Bronchial epithelial cell (primary cell): ENCODE measurements around the gene CD46. TPM values are rescaled to one million over a fixed set of nuclear protein-coding genes. Genes with fewer than 3 reads are reported as not detected.
A peak's percentile ranks its signal among the peaks of the same experiment; 100 is the strongest.
"Not testable (repeated sequence)": the region's sequence is repeated elsewhere in the genome, so short reads cannot be mapped to it uniquely, and the experiment has no call there.

Source experiments
- DNase-seq: peaks from one replicate; pipeline ENCODE4 v3.0.0-alpha.2; 2010; ENCODE audit warnings: low read depth
- FAIRE-seq: peaks from 2 replicates; lab custom pipeline; 2011; peaks lifted over from hg19 to GRCh38; lab: Jason Lieb, UNC
- H3K27me3 ChIP-seq: 2 replicates; pipeline ENCODE4 v1.5.1; 2011; ENCODE audit warnings: low read length; ENCODE audit not compliant: control insufficient read depth, insufficient read depth
- H3K36me3 ChIP-seq: 2 replicates; pipeline ENCODE4 v1.5.1; 2011; ENCODE audit warnings: low read length; ENCODE audit not compliant: control insufficient read depth, insufficient read depth
- H3K4me3 ChIP-seq: 2 replicates; pipeline ENCODE4 v1.5.1; 2011; ENCODE audit warnings: mild to moderate bottlenecking, low read depth, low read length, control low read depth
- CTCF ChIP-seq: IDR thresholded peaks from 2 replicates; pipeline ENCODE4 v1.5.1; 2011; ENCODE audit warnings: mild to moderate bottlenecking, moderate library complexity, low read length, control low read depth, inconsistent platforms; ENCODE audit not compliant: insufficient read depth, severe bottlenecking
- total RNA-seq: library from RNA; depleted of rRNA; stranded (reverse); fragments of >200 nt; gene quantifications from 2 replicates; pipeline ENCODE4 v1.2.1, GENCODE V29; 2014

The CD46 gene
- total RNA-seq, 1 donor from 2014 or later, result 128 TPM

GRCh38 chr1:207719234-207719633 is 32.6 kb upstream of the CD46 start:
- Histone ChIP-seq H3K4me3 (no peak overlapping the region), H3K27me3 (no peaks in the 10 kb centered on the region), H3K36me3 (no peaks in the 10 kb centered on the region)
- no peak for FAIRE-seq
- no peak for DNase-seq
- TF ChIP-seq CTCF, result no peak

- DNase-seq, FAIRE-seq, H3K36me3 ChIP-seq, H3K27me3 ChIP-seq, H3K4me3 ChIP-seq: not testable (repeated sequence)
Observed at GRCh38 chr1:207728200-207728858, 23.5 kb upstream of the CD46 start.

- not testable (repeated sequence) for FAIRE-seq, H3K36me3 ChIP-seq, H3K27me3 ChIP-seq, H3K4me3 ChIP-seq, DNase-seq
Observed at GRCh38 chr1:207737503-207738157, 14.2 kb upstream of the CD46 start.

- H3K4me3 ChIP-seq, DNase-seq, H3K27me3 ChIP-seq, FAIRE-seq, H3K36me3 ChIP-seq: not testable (repeated sequence)
Observed at GRCh38 chr1:207738158-207738659, 13.6 kb upstream of the CD46 start.

GRCh38 chr1:207740207-207740606 is 11.6 kb upstream of the CD46 start:
- TF ChIP-seq CTCF, result no peak
- DNase-seq (peak; percentile 67), FAIRE-seq (no peak)
- Histone ChIP-seq H3K27me3 (no peaks in the 10 kb centered on the region), H3K4me3 (no peak overlapping the region), H3K36me3 (no peaks in the 10 kb centered on the region)

GRCh38 chr1:207742850-207743555 is 8.9 kb upstream of the CD46 start:
- no peak for TF ChIP-seq CTCF
- DNase-seq (no peak), FAIRE-seq (no peak)

GRCh38 chr1:207744000-207744534 is 7.8 kb upstream of the CD46 start:
- TF ChIP-seq CTCF, result no peak
- DNase-seq (no peak), FAIRE-seq (no peak)
- no peaks in the 10 kb centered on the region for H3K27me3 ChIP-seq
- no peak overlapping the region for H3K4me3 ChIP-seq
- H3K36me3 ChIP-seq, result no peaks in the 10 kb centered on the region

More at GRCh38 chr1:207742850-207743555, 8.9 kb upstream of the CD46 start:
- H3K36me3 ChIP-seq, result no peaks in the 10 kb centered on the region
- H3K27me3 ChIP-seq, result no peaks in the 10 kb centered on the region
- H3K4me3 ChIP-seq, result no peak overlapping the region
